Spleen (tissue), 7 donors: ENCODE measurements around the gene CARD16.
"Not testable (repeated sequence)": the region's sequence is repeated elsewhere in the genome, so short reads cannot be mapped to it uniquely, and the experiment has no call there.

ENCODE experiments used
- CTCF ChIP-seq, 11 experiments: fragments of 200-600 bp in 7 of 11; fragments of 450-650 bp in 4 of 11; sonication (generic) in 4 of 11; IDR thresholded peaks in 8 of 11; conservative IDR thresholded peaks in 3 of 11; 1 replicate in 7 of 11; 2 replicates in 4 of 11; pipeline versions ENCODE4 v1.4.0 to v1.8.0; 2016 to 2021; ENCODE audit warnings: antibody characterized with exemption in 11 of 11, inconsistent platforms in 4 of 11, mild to moderate bottlenecking in 1 of 11
- POLR2A ChIP-seq, 3 donors: fragments of 450-650 bp; IDR thresholded peaks; one replicate each; pipeline ENCODE4 v1.5.1; 2017; ENCODE audit warnings: antibody characterized with exemption in 3 of 3, mild to moderate bottlenecking in 1 of 3
- POLR2AphosphoS5 ChIP-seq, 3 donors: sonication (generic); formaldehyde crosslinking; IDR thresholded peaks; one replicate each; pipeline ENCODE4 v1.5.1; 2017; ENCODE audit warnings: antibody characterized with exemption in 3 of 3
- donor health status: DM: no; HTN: no; CAD: no; lungs with moderate emphysema.
- donor health status: DM: no; HTN: no; CAD: no.
- donor health status: DM: no; HTN: no; CAD: no.

- TF ChIP-seq CTCF (IDR thresholded peaks at IDR 0.05 in 8 of 11, conservative IDR thresholded peaks at IDR 0.05 in 3 of 11); POLR2A (IDR thresholded peaks at IDR 0.05); POLR2AphosphoS5 (IDR thresholded peaks at IDR 0.05): not testable (repeated sequence)
Measured at GRCh38 chr11:105069749-105070148, 24.6 kb upstream of the CARD16 start.
